DND-41 (cell line): ENCODE measurements around the gene OTUD4.
A peak's percentile ranks its signal among the peaks of the same experiment; 100 is the strongest.
"Not testable (repeated sequence)": the region's sequence is repeated elsewhere in the genome, so short reads cannot be mapped to it uniquely, and the experiment has no call there.

Source experiments
- ATAC-seq: fragments of 200-7000 bp; cut with Tn5 transposase; 3 replicates; pipeline ENCODE4 v1.9.1; 2021; ENCODE audit warnings: low read depth; ENCODE audit not compliant: insufficient read depth
- DNase-seq: peaks from one replicate; pipeline ENCODE4 v3.0.0-alpha.2; 2020
- H2AFZ ChIP-seq: 2 replicates; pipeline ENCODE4 v1.6.0; 2012; ENCODE audit warnings: low read depth, low read length
- H3K27ac ChIP-seq: 2 replicates; pipeline ENCODE4 v1.5.1; 2012; ENCODE audit warnings: low read length, inconsistent platforms
- H3K27me3 ChIP-seq: fragments of 200-600 bp; sonication (generic); 2 replicates; pipeline ENCODE4 v1.6.0; 2012; ENCODE audit warnings: low read length, mild to moderate bottlenecking, inconsistent platforms; ENCODE audit not compliant: insufficient read depth, poor library complexity
- H3K36me3 ChIP-seq: 2 replicates; pipeline ENCODE4 v1.5.1; 2012; ENCODE audit warnings: low read length, inconsistent platforms; ENCODE audit not compliant: insufficient read depth
- H3K4me1 ChIP-seq: 2 replicates; pipeline ENCODE4 v1.5.1; 2012; ENCODE audit warnings: mild to moderate bottlenecking, low read length; ENCODE audit not compliant: insufficient read depth
- H3K4me2 ChIP-seq: 2 replicates; pipeline ENCODE4 v1.6.0; 2012; ENCODE audit warnings: mild to moderate bottlenecking, moderate library complexity, low read length, inconsistent platforms; ENCODE audit not compliant: insufficient read depth
- H3K4me3 ChIP-seq, 2 experiments: fragments of 200-600 bp in 1 of 2; shearing (Covaris generic) in 1 of 2; 2 replicates each; pipeline ENCODE4 v1.5.1; 2012 to 2016; ENCODE audit warnings: inconsistent platforms in 2 of 2, low read length in 2 of 2, mild to moderate bottlenecking in 2 of 2, low read depth in 1 of 2, moderate library complexity in 1 of 2
- H3K79me2 ChIP-seq: 2 replicates; pipeline ENCODE4 v1.6.0; 2012; ENCODE audit warnings: low read length, inconsistent platforms; ENCODE audit not compliant: insufficient read depth
- H3K9ac ChIP-seq: 2 replicates; pipeline ENCODE4 v1.6.0; 2012; ENCODE audit warnings: low read depth, mild to moderate bottlenecking, inconsistent platforms, low read length, moderate library complexity
- H3K9me3 ChIP-seq: 2 replicates; pipeline ENCODE4 v1.5.1; 2012; ENCODE audit warnings: low read length, moderate library complexity, mild to moderate bottlenecking, inconsistent platforms; ENCODE audit not compliant: insufficient read depth, severe bottlenecking
- H4K20me1 ChIP-seq: 2 replicates; pipeline ENCODE4 v1.6.0; 2012; ENCODE audit warnings: low read length; ENCODE audit not compliant: insufficient read depth
- CTCF ChIP-seq: IDR thresholded peaks from 2 replicates; pipeline ENCODE4 v1.5.1; 2012; ENCODE audit warnings: borderline replicate concordance, low read length, moderate library complexity, mild to moderate bottlenecking; ENCODE audit not compliant: poor library complexity, severe bottlenecking; ENCODE audit errors: extremely low read depth
- EZH2 ChIP-seq: IDR thresholded peaks from 3 replicates; pipeline ENCODE4 v1.6.1; 2012; ENCODE audit warnings: borderline replicate concordance, low read depth, mild to moderate bottlenecking, moderate library complexity, low read length, inconsistent platforms; ENCODE audit not compliant: severe bottlenecking

OTUD4 gene

GRCh38 chr4:145180298-145181090, at the start of gene OTUD4:
OTUD4 (minus strand) TSS chr4:145180589; CDS start chr4:145179973, 616 bp downstream.
- Histone ChIP-seq H3K79me2 (peaks cover 48% of the 10 kb centered on the region), H3K9ac (peak within 1 kb of the TSS; percentile 80), H3K4me1 (peaks cover 32% of the 10 kb centered on the region), H3K4me2 (peak within 1 kb of the TSS; percentile 89), H3K9me3 (no peaks in the 10 kb centered on the region), H3K36me3 (peaks cover 6% of the 10 kb centered on the region; the same call in 1 of the 2 replicates), H3K27ac (peak within 1 kb of the TSS; percentile 76), H4K20me1 (peaks cover 30% of the 10 kb centered on the region), H3K27me3 (no peaks in the 10 kb centered on the region), H3K4me3 (peak within 1 kb of the TSS; percentile 62 to 68), H2AFZ (peak within 1 kb of the TSS; percentile 86)
- DNase-seq = peak; percentile 95
- TF ChIP-seq EZH2 = no peak
- TF ChIP-seq CTCF = peak; percentile 52
- ATAC-seq = peak; percentile 88

- H3K79me2 ChIP-seq, H3K9me3 ChIP-seq, H3K4me2 ChIP-seq, H4K20me1 ChIP-seq, DNase-seq, H3K9ac ChIP-seq, H3K27ac ChIP-seq, H2AFZ ChIP-seq, H3K4me1 ChIP-seq, ATAC-seq, H3K4me3 ChIP-seq, H3K36me3 ChIP-seq, H3K27me3 ChIP-seq: not testable (repeated sequence)
Observed at GRCh38 chr4:145223228-145223627, 42.8 kb upstream of the OTUD4 start.

- not testable (repeated sequence) for ATAC-seq, H3K4me1 ChIP-seq, H3K4me3 ChIP-seq, H4K20me1 ChIP-seq, H3K27me3 ChIP-seq, H2AFZ ChIP-seq, H3K4me2 ChIP-seq, H3K9ac ChIP-seq, H3K27ac ChIP-seq, H3K79me2 ChIP-seq, H3K9me3 ChIP-seq, H3K36me3 ChIP-seq, DNase-seq
Observed at GRCh38 chr4:145221529-145221928, 41.1 kb upstream of the OTUD4 start.

- no peak for ATAC-seq
Observed at GRCh38 chr4:145219090-145219489, 38.7 kb upstream of the OTUD4 start.

More at GRCh38 chr4:145219090-145219489, 38.7 kb upstream of the OTUD4 start:
- Histone ChIP-seq H3K4me2 (no peak overlapping the region), H2AFZ (no peak overlapping the region), H3K9me3 (no peaks in the 10 kb centered on the region), H3K36me3 (no peaks in the 10 kb centered on the region), H3K27ac (no peak overlapping the region), H3K79me2 (no peaks in the 10 kb centered on the region), H3K4me3 (no peak overlapping the region), H3K4me1 (no peaks in the 10 kb centered on the region), H4K20me1 (no peaks in the 10 kb centered on the region), H3K27me3 (peaks cover 6% of the 10 kb centered on the region), H3K9ac (no peak overlapping the region)
- TF ChIP-seq CTCF (no peak), EZH2 (no peak)
- DNase-seq = no peak
